Measurements from ENCODE around the gene PACS1.

- no peak for TF ChIP-seq REST (IDR thresholded peaks at IDR 0.05; ENCODE audit: low read depth, low read length)
- TF ChIP-seq GABPA (IDR thresholded peaks at IDR 0.05; ENCODE audit: low read depth): no peak
- no peak for TF ChIP-seq CTCF (IDR thresholded peaks at IDR 0.05)
- no peak for TF ChIP-seq RAD21 (IDR thresholded peaks at IDR 0.05; ENCODE audit: low read length)
- TF ChIP-seq POLR2AphosphoS5 (IDR thresholded peaks at IDR 0.05; ENCODE audit: low read depth, low read length): no peak
- no peak for TF ChIP-seq JUND (IDR thresholded peaks at IDR 0.05)
- no peak for TF ChIP-seq FOXM1 (IDR thresholded peaks at IDR 0.05; ENCODE audit: low read depth)
- no peak for TF ChIP-seq RCOR1 (IDR thresholded peaks at IDR 0.05; ENCODE audit: low read length)
- no peak for TF ChIP-seq TAF1 (IDR thresholded peaks at IDR 0.05; ENCODE audit: borderline replicate concordance, low read depth, low read length)
- TF ChIP-seq SIN3A (IDR thresholded peaks at IDR 0.05; ENCODE audit: borderline replicate concordance, low read depth, low read length): no peak
- TF ChIP-seq USF2 (IDR thresholded peaks at IDR 0.05; ENCODE audit: borderline replicate concordance, low read depth, low read length): no peak
- TF ChIP-seq CHD2 (IDR thresholded peaks at IDR 0.05; ENCODE audit: low read length, partially characterized antibody): no peak
- no peak for TF ChIP-seq SMC3 (IDR thresholded peaks at IDR 0.05; ENCODE audit: low read depth, low read length)
Measured at GRCh38 chr11:66247295-66247694, 177.2 kb downstream of the PACS1 start.

Measured in SK-N-SH (cell line).